ENCODE results near the gene TTC16.

GRCh38 chr9:127776924-127777289 is 61.0 kb downstream of the TTC16 start:
- no peak for TF ChIP-seq POLR2A (IDR thresholded peaks at IDR 0.05; ENCODE audit: low read depth, low read length)
- no peak for TF ChIP-seq POLR2AphosphoS5 (IDR thresholded peaks at IDR 0.05; ENCODE audit: low read depth, low read length)
- TF ChIP-seq TAF1 (IDR thresholded peaks at IDR 0.05; ENCODE audit: low read depth, low read length), result no peak
- TF ChIP-seq SPI1 (IDR thresholded peaks at IDR 0.05; ENCODE audit: low read depth, low read length), result no peak
- TF ChIP-seq PAX5 (IDR thresholded peaks at IDR 0.05; ENCODE audit: insufficient read depth, low read length, severe bottlenecking), result no peak
- TF ChIP-seq POU2F2 (IDR thresholded peaks at IDR 0.05; ENCODE audit: low read depth, low read length), result no peak

Data from GM12891 (cell line).